ENCODE data around the gene SRSF3. TPM values are rescaled to one million over a fixed set of nuclear protein-coding genes. Genes with fewer than 3 reads are reported as not detected.

Gene SRSF3
- total RNA-seq, 4 donors from 2014 or later = 114 to 272 (median 177) TPM

GRCh38 chr6:36638579-36638978, 44.4 kb downstream of the SRSF3 start:
- 93 to 97% methylated on average over 3 of the region's 3 CpGs for WGBS, 2 donors
- TF ChIP-seq CTCF (IDR thresholded peaks at IDR 0.05) = no peak
- no peak for TF ChIP-seq POLR2A (IDR thresholded peaks at IDR 0.05)
- no peak for DNase-seq (ENCODE audit: low spot score in 2 of 2)
- intact Hi-C loops (cut with DNase I; ENCODE audit: low total_unique reads) = no loop called here
- no peak overlapping the region for H3K4me3 ChIP-seq (ENCODE audit: low read depth, poor library complexity, severe bottlenecking)

- DNase-seq (ENCODE audit: low spot score in 2 of 2) = no peak
- intact Hi-C loops (cut with DNase I; ENCODE audit: low total_unique reads) = no loop called here
- TF ChIP-seq POLR2A (IDR thresholded peaks at IDR 0.05) (no peak), CTCF (IDR thresholded peaks at IDR 0.05) (no peak)
- WGBS, 2 donors = 91 to 94% methylated on average over 11 of the region's 11 CpGs
- no peak overlapping the region for H3K4me3 ChIP-seq (ENCODE audit: low read depth, poor library complexity, severe bottlenecking)
Measured at GRCh38 chr6:36639171-36639808, 45.1 kb downstream of the SRSF3 start.

DNA sequence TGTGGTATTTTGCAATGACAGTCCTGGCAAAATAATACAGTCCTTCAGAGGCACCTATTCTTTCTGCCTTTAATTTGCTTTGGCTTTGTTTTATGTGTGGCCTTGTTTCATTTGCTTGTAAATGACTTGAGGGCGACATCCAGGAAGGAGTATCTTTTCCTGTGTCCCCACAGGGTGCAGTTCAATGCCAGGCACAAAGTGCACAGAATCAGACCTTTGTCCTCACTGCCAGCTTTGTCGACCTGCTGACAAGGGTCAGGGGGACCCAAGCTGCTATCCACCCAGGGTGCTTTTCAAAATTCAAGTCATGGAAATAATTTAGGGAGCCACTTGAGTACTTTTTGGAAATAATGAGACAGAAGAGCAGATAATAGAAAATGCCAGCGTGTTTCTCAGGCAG, 47.4 kb downstream of the SRSF3 start:
- TF ChIP-seq POLR2A (IDR thresholded peaks at IDR 0.05) = no peak
- TF ChIP-seq CTCF (IDR thresholded peaks at IDR 0.05) = no peak
- 60 to 75% methylated on average over 3 of the region's 3 CpGs for WGBS, 2 donors
- intact Hi-C loops (cut with DNase I; ENCODE audit: low total_unique reads) = no loop called here
- no peak overlapping the region for H3K4me3 ChIP-seq (ENCODE audit: low read depth, poor library complexity, severe bottlenecking)
- DNase-seq (ENCODE audit: low spot score in 2 of 2) = no peak

- intact Hi-C loops (cut with DNase I; ENCODE audit: low total_unique reads) = no loop called here
- no peak overlapping the region for H3K4me3 ChIP-seq (ENCODE audit: low read depth, poor library complexity, severe bottlenecking)
- DNase-seq (ENCODE audit: low spot score in 2 of 2) = peak; percentile 68 to 94
Measured at GRCh38 chr6:36642913-36643817, 49.0 kb downstream of the SRSF3 start.

GRCh38 chr6:36643977-36644376, 49.8 kb downstream of the SRSF3 start:
- no peak for DNase-seq (ENCODE audit: low spot score in 2 of 2)
- 76 to 89% methylated on average over 4 of the region's 4 CpGs for WGBS, 2 donors
- TF ChIP-seq POLR2A (IDR thresholded peaks at IDR 0.05) = no peak
- TF ChIP-seq CTCF (IDR thresholded peaks at IDR 0.05) = no peak
- no peak overlapping the region for H3K4me3 ChIP-seq (ENCODE audit: low read depth, poor library complexity, severe bottlenecking)
- intact Hi-C loops (cut with DNase I; ENCODE audit: low total_unique reads) = no loop called here

More at GRCh38 chr6:36642913-36643817, 49.0 kb downstream of the SRSF3 start:
- 46 to 51% methylated on average over 8 of the region's 8 CpGs for WGBS, 2 donors
- TF ChIP-seq POLR2A (IDR thresholded peaks at IDR 0.05) = no peak
- no peak for TF ChIP-seq CTCF (IDR thresholded peaks at IDR 0.05)

Data from lower leg skin (tissue), 4 donors.